GM13977 (cell line): ENCODE results near the gene SPARCL1.

Source experiments
- DNase-seq: peaks from one replicate; pipeline ENCODE4 v3.0.0; 2012; ENCODE audit warnings: low spot score
- CTCF ChIP-seq: IDR thresholded peaks from 2 replicates; pipeline ENCODE4 v1.5.1; 2012; ENCODE audit warnings: mild to moderate bottlenecking, control low read depth; ENCODE audit not compliant: insufficient read depth; ENCODE audit errors: extremely low read depth, missing control alignments
- in situ Hi-C: fragments of 300-500 bp; cut with MboI; formaldehyde crosslinking; loops from one replicate; pipeline ENCODE4 v1.12.0; 2022; ENCODE audit warnings: low sequenced_read_pairs, low pct_unique_long_range_greater_than_20kb, mixed read lengths, inconsistent platforms; ENCODE audit not compliant: unreplicated experiment

Gene SPARCL1

GRCh38 chr4:87566276-87566675 lies 37.1 kb upstream of the SPARCL1 start:
- DNase-seq = no peak
- in situ Hi-C loops = no loop called here
- TF ChIP-seq CTCF = no peak

GRCh38 chr4:87565746-87566145 lies 36.6 kb upstream of the SPARCL1 start:
- no peak for DNase-seq
- no peak for TF ChIP-seq CTCF
- in situ Hi-C loops = no loop called here

- no peak for TF ChIP-seq CTCF
- DNase-seq = no peak
- in situ Hi-C loops = no loop called here
Observed at GRCh38 chr4:87560802-87561201, 31.6 kb upstream of the SPARCL1 start.

- no peak for DNase-seq
- no peak for TF ChIP-seq CTCF
- in situ Hi-C loops = no loop called here
Observed at GRCh38 chr4:87559090-87559837, 30.1 kb upstream of the SPARCL1 start.

- in situ Hi-C loops = no loop called here
- TF ChIP-seq CTCF = no peak
Observed at GRCh38 chr4:87557348-87557747, 28.2 kb upstream of the SPARCL1 start.

GRCh38 chr4:87555773-87556619 lies 26.8 kb upstream of the SPARCL1 start:
- no peak for TF ChIP-seq CTCF
- in situ Hi-C loops = no loop called here
- DNase-seq = no peak

More at GRCh38 chr4:87557348-87557747, 28.2 kb upstream of the SPARCL1 start:
- no peak for DNase-seq
